ENCODE data around the gene CFAP161. TPM values are rescaled to one million over a fixed set of nuclear protein-coding genes. Genes with fewer than 3 reads are reported as not detected.

The CFAP161 gene
- total and polyA plus RNA-seq, 9 of the 15 experiments (the other 6 are each of a cell fraction or from before 2014, with no cell fraction given), result 25.8 to 83.3 (median 75.6) TPM

GRCh38 chr15:81106560-81106959 is 27.5 kb upstream of the CFAP161 start:
- intact Hi-C loops (cut with micrococcal nuclease) (loop anchor here (1.0 to 5.0 kb wide), 7 partner anchors 48 to 649 kb away; no protein-coding TSS in a partner anchor), in situ Hi-C loops (cut with MboI) (loop anchor here (5.0 to 25.0 kb wide), 2 partner anchors 161 to 644 kb away; no protein-coding TSS in a partner anchor)
- Histone ChIP-seq H3K9me1 (ENCODE audit: control insufficient read depth, insufficient read depth, low read length) (no peaks in the 10 kb centered on the region), H3K36me3 (ENCODE audit: control insufficient read depth, insufficient read depth, low read length) (peaks cover 14% of the 10 kb centered on the region; the same call in 2 of the 3 replicates), H3K27ac (ENCODE audit: extremely low read depth, low read depth, low read length) (peak overlapping the region; percentile 69), H3K79me2 (ENCODE audit: control insufficient read depth, insufficient read depth, low read length) (peaks cover 51% of the 10 kb centered on the region), H3K4me1 (replicated peaks in 1 of 2; ENCODE audit: control insufficient read depth in 2 of 2, insufficient read depth in 2 of 2, low read length in 2 of 2) (peaks cover 8 to 24% of the 10 kb centered on the region in 2 experiments), H3K4me2 (ENCODE audit: insufficient read depth, low read length) (peak overlapping the region; percentile 21; the same call in 1 of the 2 replicates), H2AFZ (ENCODE audit: low read depth, low read length) (peak overlapping the region; percentile 82), H3K9ac (ENCODE audit: insufficient read depth in 1 of 2, low read depth in 2 of 2, low read length in 2 of 2) (peak overlapping the region in 1 of 2 experiments; percentile 27; a peak in 1 of 4 replicates), H3K9me3 (replicated peaks; ENCODE audit: control insufficient read depth, insufficient read depth, low read depth, low read length) (no peaks in the 10 kb centered on the region), H3K27me3 (ENCODE audit: control insufficient read depth in 2 of 2, insufficient read depth in 2 of 2, low read length in 2 of 2) (no peaks in the 10 kb centered on the region), H3K4me3 (no peak overlapping the region), H4K20me1 (replicated peaks; ENCODE audit: control insufficient read depth, insufficient read depth, low read length) (no peaks in the 10 kb centered on the region)
- FAIRE-seq, result peak; percentile 89
- no TSS peak for BruUV-seq (replicated peaks)
- ChIA-PET CTCF (ENCODE audit: low intra/inter-chr PET ratio) (interaction anchor here (0.8 to 6.8 kb wide), 5 partner anchors 9 to 160 kb away, joined by 3 to 53 read pairs (median 5); no protein-coding TSS in a partner anchor), POLR2A (interaction anchor here (0.6 to 0.8 kb wide), 2 partner anchors 161 to 1039 kb away, joined by 3 read pairs; no protein-coding TSS in a partner anchor)
- peak; percentile 76 for ATAC-seq
- peak; percentile 49 to 86 (median 62) for DNase-seq (ENCODE audit: extremely low read depth in 1 of 4, low spot score in 3 of 4)
- 28% methylated on average over 6 of the region's 6 CpGs for WGBS (ENCODE audit: insufficient coverage, low coverage, missing lambda C conversion rate)
- TF ChIP-seq ZZZ3 (IDR thresholded peaks at IDR 0.05) (no peak), E2F3 (CRISPR knock-in tag; IDR thresholded peaks at IDR 0.05) (no peak), ESRRB (CRISPR knock-in tag; IDR thresholded peaks at IDR 0.05; ENCODE audit: borderline replicate concordance) (no peak), HLTF (IDR thresholded peaks at IDR 0.05) (no peak), ADNP (tag; IDR thresholded peaks at IDR 0.05) (no peak), SMARCA4 (IDR thresholded peaks at IDR 0.05) (0 out of 2 replicates have a peak, but pooled peaks have one; percentile 15), CEBPG (CRISPR knock-in tag; IDR thresholded peaks at IDR 0.05) (no peak), CEBPG (tag; conservative IDR thresholded peaks at IDR 0.05 in 1 of 2, IDR thresholded peaks at IDR 0.05 in 1 of 2) (peak; percentile 30 to 36; a peak in 2 of 4 replicates), ZBTB5 (IDR thresholded peaks at IDR 0.05) (no peak), ZNF592 (IDR thresholded peaks at IDR 0.05) (peak; percentile 75), SP1 (CRISPR knock-in tag; IDR thresholded peaks at IDR 0.05) (peak; percentile 45), VEZF1 (CRISPR knock-in tag; IDR thresholded peaks at IDR 0.05) (no peak), ZNF232 (CRISPR knock-in tag; IDR thresholded peaks at IDR 0.05) (no peak)
